Limb (tissue), 2 donors: ENCODE measurements around the gene TARDBP.
"Not testable (repeated sequence)": the region's sequence is repeated elsewhere in the genome, so short reads cannot be mapped to it uniquely, and the experiment has no call there.

Experiments
- DNase-seq, 2 donors: peaks; one replicate each; pipeline ENCODE4 v3.0.0-alpha.2; 2016; ENCODE audit errors: extremely low spot score in 2 of 2

Gene TARDBP

GRCh38 chr1:11042065-11042464, 29.6 kb downstream of the TARDBP start:
- no peak for DNase-seq

- no peak for DNase-seq
Observed at GRCh38 chr1:11042995-11043874, 30.8 kb downstream of the TARDBP start.

GRCh38 chr1:11044086-11044848, 31.8 kb downstream of the TARDBP start:
- no peak for DNase-seq

GRCh38 chr1:11044849-11045427, 32.5 kb downstream of the TARDBP start:
- no peak for DNase-seq

GRCh38 chr1:11045428-11046269, 33.2 kb downstream of the TARDBP start:
- no peak for DNase-seq

- DNase-seq = no peak
Observed at GRCh38 chr1:11046270-11046566, 33.8 kb downstream of the TARDBP start.

- DNase-seq = no peak
Observed at GRCh38 chr1:11046625-11047365, 34.3 kb downstream of the TARDBP start, which contains the start of gene MASP2. Gene MASP2, minus strand, starts transcription at chr1:11047239. Its CDS starts 32 bp downstream, at chr1:11047207.

GRCh38 chr1:11051121-11051520, 38.7 kb downstream of the TARDBP start:
- DNase-seq = not testable (repeated sequence)

GRCh38 chr1:11051781-11052511, 39.5 kb downstream of the TARDBP start:
- no peak for DNase-seq

GRCh38 chr1:11052839-11053757, 40.6 kb downstream of the TARDBP start:
- DNase-seq = peak; percentile 36 to 56

GRCh38 chr1:11053758-11054137, 41.3 kb downstream of the TARDBP start:
- peak in 1 of 2 donors; percentile 57 for DNase-seq

GRCh38 chr1:11054181-11054580, 41.7 kb downstream of the TARDBP start:
- no peak for DNase-seq

- no peak for DNase-seq
Observed at GRCh38 chr1:11054666-11055065, 42.2 kb downstream of the TARDBP start.

- DNase-seq = no peak
Observed at GRCh38 chr1:11055676-11056075, 43.2 kb downstream of the TARDBP start.

- no peak for DNase-seq
Observed at GRCh38 chr1:11056504-11056903, 44.0 kb downstream of the TARDBP start.

GRCh38 chr1:11057477-11057876, 45.0 kb downstream of the TARDBP start:
- no peak for DNase-seq

- no peak for DNase-seq
Observed at GRCh38 chr1:11058026-11058425, 45.6 kb downstream of the TARDBP start.

- DNase-seq = no peak
Observed at GRCh38 chr1:11058595-11059154, 46.2 kb downstream of the TARDBP start.
